Measurements from ENCODE around the gene CLDN1.

DNA sequence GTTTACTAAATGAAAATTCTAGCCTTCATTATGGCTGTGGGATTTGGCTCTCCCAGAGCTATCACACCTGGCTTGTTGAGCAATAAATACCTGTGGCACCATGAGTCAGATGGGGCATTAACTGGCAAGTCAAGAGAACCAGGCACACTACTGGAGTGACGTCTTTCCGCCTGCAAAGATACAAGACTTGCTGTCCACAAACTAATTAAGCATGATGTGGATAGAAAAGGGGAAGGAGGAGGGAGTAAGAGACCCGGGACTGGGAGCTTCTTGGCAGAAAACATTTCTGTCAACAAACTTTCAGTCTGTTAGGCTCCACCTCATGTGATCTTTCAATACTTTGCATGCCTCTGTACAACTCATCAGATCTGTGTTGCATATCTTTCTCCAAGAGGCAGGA is 56.5 kb downstream of the CLDN1 start:
- TF ChIP-seq, protein P1, sequence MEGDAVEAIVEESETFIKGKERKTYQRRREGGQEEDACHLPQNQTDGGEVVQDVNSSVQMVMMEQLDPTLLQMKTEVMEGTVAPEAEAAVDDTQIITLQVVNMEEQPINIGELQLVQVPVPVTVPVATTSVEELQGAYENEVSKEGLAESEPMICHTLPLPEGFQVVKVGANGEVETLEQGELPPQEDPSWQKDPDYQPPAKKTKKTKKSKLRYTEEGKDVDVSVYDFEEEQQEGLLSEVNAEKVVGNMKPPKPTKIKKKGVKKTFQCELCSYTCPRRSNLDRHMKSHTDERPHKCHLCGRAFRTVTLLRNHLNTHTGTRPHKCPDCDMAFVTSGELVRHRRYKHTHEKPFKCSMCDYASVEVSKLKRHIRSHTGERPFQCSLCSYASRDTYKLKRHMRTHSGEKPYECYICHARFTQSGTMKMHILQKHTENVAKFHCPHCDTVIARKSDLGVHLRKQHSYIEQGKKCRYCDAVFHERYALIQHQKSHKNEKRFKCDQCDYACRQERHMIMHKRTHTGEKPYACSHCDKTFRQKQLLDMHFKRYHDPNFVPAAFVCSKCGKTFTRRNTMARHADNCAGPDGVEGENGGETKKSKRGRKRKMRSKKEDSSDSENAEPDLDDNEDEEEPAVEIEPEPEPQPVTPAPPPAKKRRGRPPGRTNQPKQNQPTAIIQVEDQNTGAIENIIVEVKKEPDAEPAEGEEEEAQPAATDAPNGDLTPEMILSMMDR (IDR thresholded peaks at IDR 0.05 in 4 of 5, conservative IDR thresholded peaks at IDR 0.05 in 1 of 5), result no peak
- TF ChIP-seq POLR2A (IDR thresholded peaks at IDR 0.05), result no peak

Measured in gastrocnemius medialis (tissue), 4 donors.